DND-41 (cell line): ENCODE measurements around the gene ABCB9.
"Not testable (repeated sequence)": the region's sequence is repeated elsewhere in the genome, so short reads cannot be mapped to it uniquely, and the experiment has no call there.

Source experiments
- ATAC-seq: fragments of 200-7000 bp; cut with Tn5 transposase; 3 replicates; pipeline ENCODE4 v1.9.1; 2021; ENCODE audit warnings: low read depth; ENCODE audit not compliant: insufficient read depth
- DNase-seq: peaks from one replicate; pipeline ENCODE4 v3.0.0-alpha.2; 2020
- H2AFZ ChIP-seq: 2 replicates; pipeline ENCODE4 v1.6.0; 2012; ENCODE audit warnings: low read depth, low read length
- H3K27ac ChIP-seq: 2 replicates; pipeline ENCODE4 v1.5.1; 2012; ENCODE audit warnings: low read length, inconsistent platforms
- H3K27me3 ChIP-seq: fragments of 200-600 bp; sonication (generic); 2 replicates; pipeline ENCODE4 v1.6.0; 2012; ENCODE audit warnings: low read length, mild to moderate bottlenecking, inconsistent platforms; ENCODE audit not compliant: insufficient read depth, poor library complexity
- H3K36me3 ChIP-seq: 2 replicates; pipeline ENCODE4 v1.5.1; 2012; ENCODE audit warnings: low read length, inconsistent platforms; ENCODE audit not compliant: insufficient read depth
- H3K4me1 ChIP-seq: 2 replicates; pipeline ENCODE4 v1.5.1; 2012; ENCODE audit warnings: mild to moderate bottlenecking, low read length; ENCODE audit not compliant: insufficient read depth
- H3K4me2 ChIP-seq: 2 replicates; pipeline ENCODE4 v1.6.0; 2012; ENCODE audit warnings: mild to moderate bottlenecking, moderate library complexity, low read length, inconsistent platforms; ENCODE audit not compliant: insufficient read depth
- H3K4me3 ChIP-seq, 2 experiments: fragments of 200-600 bp in 1 of 2; shearing (Covaris generic) in 1 of 2; 2 replicates each; pipeline ENCODE4 v1.5.1; 2012 to 2016; ENCODE audit warnings: inconsistent platforms in 2 of 2, low read length in 2 of 2, mild to moderate bottlenecking in 2 of 2, low read depth in 1 of 2, moderate library complexity in 1 of 2
- H3K79me2 ChIP-seq: 2 replicates; pipeline ENCODE4 v1.6.0; 2012; ENCODE audit warnings: low read length, inconsistent platforms; ENCODE audit not compliant: insufficient read depth
- H3K9ac ChIP-seq: 2 replicates; pipeline ENCODE4 v1.6.0; 2012; ENCODE audit warnings: low read depth, mild to moderate bottlenecking, inconsistent platforms, low read length, moderate library complexity
- H3K9me3 ChIP-seq: 2 replicates; pipeline ENCODE4 v1.5.1; 2012; ENCODE audit warnings: low read length, moderate library complexity, mild to moderate bottlenecking, inconsistent platforms; ENCODE audit not compliant: insufficient read depth, severe bottlenecking
- H4K20me1 ChIP-seq: 2 replicates; pipeline ENCODE4 v1.6.0; 2012; ENCODE audit warnings: low read length; ENCODE audit not compliant: insufficient read depth
- CTCF ChIP-seq: IDR thresholded peaks from 2 replicates; pipeline ENCODE4 v1.5.1; 2012; ENCODE audit warnings: borderline replicate concordance, low read length, moderate library complexity, mild to moderate bottlenecking; ENCODE audit not compliant: poor library complexity, severe bottlenecking; ENCODE audit errors: extremely low read depth
- EZH2 ChIP-seq: IDR thresholded peaks from 3 replicates; pipeline ENCODE4 v1.6.1; 2012; ENCODE audit warnings: borderline replicate concordance, low read depth, mild to moderate bottlenecking, moderate library complexity, low read length, inconsistent platforms; ENCODE audit not compliant: severe bottlenecking

The ABCB9 gene

DNA sequence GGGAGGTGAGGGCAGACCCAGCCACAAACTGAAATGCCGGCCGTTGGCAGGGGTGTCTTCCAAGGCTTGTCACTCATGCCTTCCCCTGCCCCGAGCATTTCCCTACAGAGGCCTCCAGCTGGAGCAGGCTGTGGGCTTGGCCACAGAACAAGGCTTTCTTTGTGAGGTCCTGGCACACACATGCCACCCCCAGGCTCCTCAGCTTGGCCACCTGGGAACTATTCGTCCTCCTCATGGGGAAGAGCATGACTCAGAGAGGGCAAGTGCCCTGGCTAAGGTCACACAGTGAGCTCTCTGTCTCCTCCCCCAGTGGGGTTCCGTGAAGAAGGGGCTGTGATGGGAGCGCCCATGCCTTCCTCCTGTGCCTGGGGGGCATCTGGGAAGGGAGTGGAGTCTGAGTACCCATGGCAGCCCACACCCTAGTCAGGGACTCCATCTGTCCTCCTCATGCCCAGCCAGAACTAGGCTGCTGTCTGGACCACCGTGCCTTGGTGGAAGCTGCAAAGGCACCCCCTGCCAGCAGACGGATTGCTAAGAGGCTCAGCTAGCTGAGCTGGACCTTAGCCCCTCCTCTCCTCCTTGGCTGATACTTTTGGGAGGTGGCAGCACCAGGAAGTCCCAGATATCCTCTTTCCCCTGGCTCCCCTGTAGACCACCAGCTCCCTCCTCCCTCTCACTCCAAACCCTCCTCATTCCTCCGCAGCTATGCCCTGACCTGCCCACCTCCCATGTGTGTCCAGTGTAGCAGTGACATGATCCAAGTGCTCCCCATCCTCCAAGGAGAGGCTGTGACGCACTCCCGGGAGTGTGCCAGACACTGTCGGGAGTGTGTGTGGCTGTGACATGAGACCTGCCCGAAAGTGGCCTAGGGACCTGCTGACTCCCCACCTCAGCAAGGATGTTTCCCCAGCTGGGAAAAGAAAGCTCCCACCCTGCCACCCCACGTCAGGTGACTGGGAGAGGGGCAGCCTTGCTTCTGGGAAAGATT is 21.4 kb downstream of the ABCB9 start:
- H3K4me2 ChIP-seq = no peak overlapping the region
- no peaks in the 10 kb centered on the region for H3K27me3 ChIP-seq
- H3K9ac ChIP-seq = no peak overlapping the region
- no peaks in the 10 kb centered on the region; the same call in 1 of the 2 replicates for H4K20me1 ChIP-seq
- no peak overlapping the region for H3K27ac ChIP-seq
- no peak for TF ChIP-seq EZH2
- TF ChIP-seq CTCF = no peak
- no peak overlapping the region for H3K4me3 ChIP-seq
- DNase-seq (no peak), ATAC-seq (no peak; the same call in 2 of the 3 replicates)
- H3K9me3 ChIP-seq = no peaks in the 10 kb centered on the region
- H3K36me3 ChIP-seq = no peaks in the 10 kb centered on the region
- H3K79me2 ChIP-seq = no peaks in the 10 kb centered on the region
- H2AFZ ChIP-seq = no peak overlapping the region
- no peaks in the 10 kb centered on the region for H3K4me1 ChIP-seq

- ATAC-seq = no peak
- no peak overlapping the region for H3K9ac ChIP-seq
- TF ChIP-seq CTCF = no peak
- no peak for TF ChIP-seq EZH2
Measured at GRCh38 chr12:122943196-122943595, 23.1 kb downstream of the ABCB9 start.

DNA sequence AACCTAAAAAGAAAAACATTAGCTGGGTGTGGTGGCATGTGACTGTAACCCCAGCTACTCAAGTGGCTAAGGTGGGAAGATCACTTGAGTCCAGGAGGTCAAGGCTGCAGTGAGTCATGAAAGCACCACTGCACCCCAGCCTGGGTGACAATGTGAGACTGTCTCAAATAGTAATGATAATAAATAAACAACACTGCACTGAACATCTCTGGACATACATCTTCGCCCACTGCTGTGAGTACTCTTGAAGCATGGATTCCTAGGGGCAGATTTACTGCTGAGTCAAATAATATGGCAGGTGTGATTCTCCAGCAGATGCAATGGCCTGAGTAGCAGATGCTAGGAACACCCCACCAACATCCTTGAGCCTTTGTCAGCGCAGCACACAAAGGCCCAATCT is 23.6 kb downstream of the ABCB9 start:
- Histone ChIP-seq H3K36me3 (no peaks in the 10 kb centered on the region), H3K27ac (no peak overlapping the region), H3K9ac (no peak overlapping the region), H3K9me3 (no peaks in the 10 kb centered on the region), H3K4me3 (no peak overlapping the region), H3K27me3 (no peaks in the 10 kb centered on the region), H3K79me2 (no peaks in the 10 kb centered on the region), H3K4me2 (no peak overlapping the region), H2AFZ (no peak overlapping the region), H4K20me1 (no peaks in the 10 kb centered on the region; the same call in 1 of the 2 replicates), H3K4me1 (no peaks in the 10 kb centered on the region)
- ATAC-seq (no peak), DNase-seq (no peak)
- TF ChIP-seq CTCF = no peak
- TF ChIP-seq EZH2 = no peak

More at GRCh38 chr12:122943196-122943595, 23.1 kb downstream of the ABCB9 start:
- Histone ChIP-seq H3K27me3 (no peaks in the 10 kb centered on the region), H3K27ac (no peak overlapping the region), H3K36me3 (no peaks in the 10 kb centered on the region), H4K20me1 (no peaks in the 10 kb centered on the region; the same call in 1 of the 2 replicates), H3K79me2 (no peaks in the 10 kb centered on the region), H3K4me3 (no peak overlapping the region), H3K4me1 (no peaks in the 10 kb centered on the region), H3K4me2 (no peak overlapping the region), H2AFZ (no peak overlapping the region), H3K9me3 (no peaks in the 10 kb centered on the region)
- no peak for DNase-seq

GRCh38 chr12:122941351-122941750 is 24.9 kb downstream of the ABCB9 start:
- H3K4me2 ChIP-seq = not testable (repeated sequence)

More at GRCh38 chr12:122941351-122941750, 24.9 kb downstream of the ABCB9 start:
- H3K9me3 ChIP-seq, H3K36me3 ChIP-seq, ATAC-seq, H3K79me2 ChIP-seq, DNase-seq, H3K4me1 ChIP-seq, H3K27me3 ChIP-seq, H3K4me3 ChIP-seq, H3K27ac ChIP-seq, H4K20me1 ChIP-seq, H2AFZ ChIP-seq, H3K9ac ChIP-seq: not testable (repeated sequence)
